Measurements from ENCODE around the gene MGP.

GRCh38 chr12:14920475-14921126 is 34.9 kb upstream of the MGP start:
- TF ChIP-seq CTCF (IDR thresholded peaks at IDR 0.05) (no peak), POLR2A (IDR thresholded peaks at IDR 0.05) (no peak)
